K562 (cell line): Measurements from ENCODE around the gene MME. TPM values are rescaled to one million over a fixed set of nuclear protein-coding genes. Genes with fewer than 3 reads are reported as not detected.

Source experiments
- C11orf30 ChIP-seq: fragments of 450-650 bp; IDR thresholded peaks from 2 replicates; pipeline ENCODE4 v1.6.1; 2016; ENCODE audit warnings: low read depth, mild to moderate bottlenecking
- DMBX1 ChIP-seq: fragments of 250-450 bp; sonication (Bioruptor Pico); IDR thresholded peaks from 2 replicates; pipeline ENCODE4 v1.8.0; 2022; ENCODE audit warnings: inconsistent platforms, mild to moderate bottlenecking, moderate library complexity, borderline replicate concordance
- FOXA3 ChIP-seq, 2 experiments: fragments of 450-650 bp in 1 of 2; sonication (generic) in 1 of 2; formaldehyde crosslinking; IDR thresholded peaks in 1 of 2; conservative IDR thresholded peaks in 1 of 2; 2 replicates each; pipeline versions ENCODE4 v1.4.0 to v1.8.0; 2020 to 2022; ENCODE audit warnings: mild to moderate bottlenecking in 2 of 2, missing genetic modification reagents in 1 of 2
- SAFB ChIP-seq: fragments of 200-400 bp; formaldehyde crosslinking; IDR thresholded peaks from 2 replicates; pipeline ENCODE4 v1.6.1; 2017; ENCODE audit warnings: low read depth, low read length, borderline replicate concordance
- SMAD4 ChIP-seq: fragments of 250-450 bp; sonication (Bioruptor Pico); conservative IDR thresholded peaks from 2 replicates; pipeline ENCODE4 v1.8.0; 2021; ENCODE audit warnings: inconsistent platforms, mild to moderate bottlenecking, moderate library complexity
- THRAP3 ChIP-seq: fragments of 450-650 bp; IDR thresholded peaks from 2 replicates; pipeline ENCODE4 v1.6.1; 2016; ENCODE audit warnings: mild to moderate bottlenecking, inconsistent platforms, borderline replicate concordance
- ZNF445 ChIP-seq: fragments of 250-450 bp; sonication (Bioruptor Pico); IDR thresholded peaks from 2 replicates; pipeline ENCODE4 v1.4.0; 2020; ENCODE audit warnings: low read depth, mild to moderate bottlenecking, moderate library complexity
- ZNF76 ChIP-seq: fragments of 250-450 bp; sonication (Bioruptor Pico); IDR thresholded peaks from 2 replicates; pipeline ENCODE4 v1.4.0; 2020; ENCODE audit warnings: mild to moderate bottlenecking, moderate library complexity, borderline replicate concordance
- polyA plus RNA-seq, 8 experiments: library from polyadenylated mRNA; depleted of rRNA in 4 of 8; stranded (reverse) in 5 of 8; unstranded in 3 of 8; fragments of >200 nt; fragmentation: Nextera tagmentation in 2 of 8; fragmentation: Illumina TruSeq in 1 of 8; extraction: Ambion mirVana in 2 of 8; extraction: Trizol in 1 of 8; gene quantifications; 2 replicates each; pipeline versions ENCODE4 v1.2.1 to v1.2.3, GENCODE V29; 2011 to 2014; ENCODE audit warnings: inconsistent platforms in 1 of 8, missing spikeins in 1 of 8
- total RNA-seq, 7 experiments: library from RNA; depleted of rRNA in 6 of 7; stranded (reverse); fragments of >200 nt in 6 of 7; fragmentation: Illumina TruSeq in 2 of 7; extraction: Trizol in 2 of 7; gene quantifications; 2 replicates each; pipeline versions ENCODE4 v1.2.1 to v1.2.3, GENCODE V29; 2011 to 2021; ENCODE audit warnings: low replicate concordance in 1 of 7
- TF ChIP-seq, protein P1 (sequence below): fragments of 450-650 bp; IDR thresholded peaks from 2 replicates; pipeline ENCODE4 v1.6.1; 2016; ENCODE audit warnings: missing biosample characterization, missing genetic modification characterization
- TF ChIP-seq, protein P2 (sequence below): sonication (generic); formaldehyde crosslinking; IDR thresholded peaks from 2 replicates; pipeline ENCODE4 v1.8.0; 2023; ENCODE audit warnings: mild to moderate bottlenecking, missing genetic modification reagents
- TF ChIP-seq, protein P3 (sequence below): fragments of 250-450 bp; sonication (Bioruptor Pico); IDR thresholded peaks from 2 replicates; pipeline ENCODE4 v1.4.0; 2020; ENCODE audit warnings: mild to moderate bottlenecking, moderate library complexity
- TF ChIP-seq, protein P4 (sequence below): fragments of 450-650 bp; IDR thresholded peaks from 2 replicates; pipeline ENCODE4 v1.7.1; 2018; ENCODE audit warnings: mild to moderate bottlenecking, low read depth; ENCODE audit not compliant: partially characterized antibody
- TF ChIP-seq, protein P5 (sequence below), 2 experiments: fragments of 200-800 bp in 1 of 2; sonication (Bioruptor generic) in 1 of 2; sonication (generic) in 1 of 2; formaldehyde crosslinking in 1 of 2; IDR thresholded peaks in 1 of 2; conservative IDR thresholded peaks in 1 of 2; 2 replicates each; pipeline versions ENCODE4 v1.5.0 to v1.6.1; 2016 to 2020; ENCODE audit warnings: missing compliant biosample characterization in 1 of 2, missing genetic modification characterization in 1 of 2, missing genetic modification reagents in 1 of 2

Gene MME
- total and polyA plus RNA-seq, 9 of the 15 experiments (the other 6 are each of a cell fraction or from before 2014, with no cell fraction given), result 0.80 to 8.6 (median 2.5) TPM

DNA sequence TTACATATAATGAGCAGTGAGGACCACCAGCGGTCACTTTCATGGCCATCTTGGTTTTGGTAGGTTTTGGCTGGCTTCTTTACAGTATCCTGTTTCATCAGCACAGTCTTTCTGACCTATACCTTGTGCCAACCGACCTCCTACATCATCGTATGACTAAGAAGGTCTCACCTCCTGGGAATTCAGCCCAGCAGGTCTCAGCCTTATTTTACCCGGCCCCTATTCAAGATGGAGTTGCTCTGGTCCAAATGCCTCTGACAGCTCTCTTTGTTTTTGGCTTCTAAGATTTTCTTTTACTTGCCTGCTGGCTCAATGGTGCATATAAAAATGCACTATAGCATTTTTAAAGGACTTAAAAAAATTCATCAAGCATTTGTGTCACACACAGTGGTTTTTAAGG lies 3.2 kb upstream of the MME start (continued):
- TF ChIP-seq, protein P1, sequence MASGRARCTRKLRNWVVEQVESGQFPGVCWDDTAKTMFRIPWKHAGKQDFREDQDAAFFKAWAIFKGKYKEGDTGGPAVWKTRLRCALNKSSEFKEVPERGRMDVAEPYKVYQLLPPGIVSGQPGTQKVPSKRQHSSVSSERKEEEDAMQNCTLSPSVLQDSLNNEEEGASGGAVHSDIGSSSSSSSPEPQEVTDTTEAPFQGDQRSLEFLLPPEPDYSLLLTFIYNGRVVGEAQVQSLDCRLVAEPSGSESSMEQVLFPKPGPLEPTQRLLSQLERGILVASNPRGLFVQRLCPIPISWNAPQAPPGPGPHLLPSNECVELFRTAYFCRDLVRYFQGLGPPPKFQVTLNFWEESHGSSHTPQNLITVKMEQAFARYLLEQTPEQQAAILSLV (tag), result peak; percentile 87
- TF ChIP-seq, protein P2, sequence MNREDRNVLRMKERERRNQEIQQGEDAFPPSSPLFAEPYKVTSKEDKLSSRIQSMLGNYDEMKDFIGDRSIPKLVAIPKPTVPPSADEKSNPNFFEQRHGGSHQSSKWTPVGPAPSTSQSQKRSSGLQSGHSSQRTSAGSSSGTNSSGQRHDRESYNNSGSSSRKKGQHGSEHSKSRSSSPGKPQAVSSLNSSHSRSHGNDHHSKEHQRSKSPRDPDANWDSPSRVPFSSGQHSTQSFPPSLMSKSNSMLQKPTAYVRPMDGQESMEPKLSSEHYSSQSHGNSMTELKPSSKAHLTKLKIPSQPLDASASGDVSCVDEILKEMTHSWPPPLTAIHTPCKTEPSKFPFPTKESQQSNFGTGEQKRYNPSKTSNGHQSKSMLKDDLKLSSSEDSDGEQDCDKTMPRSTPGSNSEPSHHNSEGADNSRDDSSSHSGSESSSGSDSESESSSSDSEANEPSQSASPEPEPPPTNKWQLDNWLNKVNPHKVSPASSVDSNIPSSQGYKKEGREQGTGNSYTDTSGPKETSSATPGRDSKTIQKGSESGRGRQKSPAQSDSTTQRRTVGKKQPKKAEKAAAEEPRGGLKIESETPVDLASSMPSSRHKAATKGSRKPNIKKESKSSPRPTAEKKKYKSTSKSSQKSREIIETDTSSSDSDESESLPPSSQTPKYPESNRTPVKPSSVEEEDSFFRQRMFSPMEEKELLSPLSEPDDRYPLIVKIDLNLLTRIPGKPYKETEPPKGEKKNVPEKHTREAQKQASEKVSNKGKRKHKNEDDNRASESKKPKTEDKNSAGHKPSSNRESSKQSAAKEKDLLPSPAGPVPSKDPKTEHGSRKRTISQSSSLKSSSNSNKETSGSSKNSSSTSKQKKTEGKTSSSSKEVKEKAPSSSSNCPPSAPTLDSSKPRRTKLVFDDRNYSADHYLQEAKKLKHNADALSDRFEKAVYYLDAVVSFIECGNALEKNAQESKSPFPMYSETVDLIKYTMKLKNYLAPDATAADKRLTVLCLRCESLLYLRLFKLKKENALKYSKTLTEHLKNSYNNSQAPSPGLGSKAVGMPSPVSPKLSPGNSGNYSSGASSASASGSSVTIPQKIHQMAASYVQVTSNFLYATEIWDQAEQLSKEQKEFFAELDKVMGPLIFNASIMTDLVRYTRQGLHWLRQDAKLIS (CRISPR knock-in tag), result no peak
- TF ChIP-seq, protein P3, sequence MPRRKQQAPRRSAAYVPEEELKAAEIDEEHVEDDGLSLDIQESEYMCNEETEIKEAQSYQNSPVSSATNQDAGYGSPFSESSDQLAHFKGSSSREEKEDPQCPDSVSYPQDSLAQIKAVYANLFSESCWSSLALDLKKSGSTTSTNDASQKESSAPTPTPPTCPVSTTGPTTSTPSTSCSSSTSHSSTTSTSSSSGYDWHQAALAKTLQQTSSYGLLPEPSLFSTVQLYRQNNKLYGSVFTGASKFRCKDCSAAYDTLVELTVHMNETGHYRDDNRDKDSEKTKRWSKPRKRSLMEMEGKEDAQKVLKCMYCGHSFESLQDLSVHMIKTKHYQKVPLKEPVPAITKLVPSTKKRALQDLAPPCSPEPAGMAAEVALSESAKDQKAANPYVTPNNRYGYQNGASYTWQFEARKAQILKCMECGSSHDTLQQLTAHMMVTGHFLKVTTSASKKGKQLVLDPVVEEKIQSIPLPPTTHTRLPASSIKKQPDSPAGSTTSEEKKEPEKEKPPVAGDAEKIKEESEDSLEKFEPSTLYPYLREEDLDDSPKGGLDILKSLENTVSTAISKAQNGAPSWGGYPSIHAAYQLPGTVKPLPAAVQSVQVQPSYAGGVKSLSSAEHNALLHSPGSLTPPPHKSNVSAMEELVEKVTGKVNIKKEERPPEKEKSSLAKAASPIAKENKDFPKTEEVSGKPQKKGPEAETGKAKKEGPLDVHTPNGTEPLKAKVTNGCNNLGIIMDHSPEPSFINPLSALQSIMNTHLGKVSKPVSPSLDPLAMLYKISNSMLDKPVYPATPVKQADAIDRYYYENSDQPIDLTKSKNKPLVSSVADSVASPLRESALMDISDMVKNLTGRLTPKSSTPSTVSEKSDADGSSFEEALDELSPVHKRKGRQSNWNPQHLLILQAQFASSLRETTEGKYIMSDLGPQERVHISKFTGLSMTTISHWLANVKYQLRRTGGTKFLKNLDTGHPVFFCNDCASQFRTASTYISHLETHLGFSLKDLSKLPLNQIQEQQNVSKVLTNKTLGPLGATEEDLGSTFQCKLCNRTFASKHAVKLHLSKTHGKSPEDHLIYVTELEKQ (CRISPR knock-in tag), result peak; percentile 80; the same call in 1 of the 2 replicates
- TF ChIP-seq SMAD4 (CRISPR knock-in tag) (peak; percentile 95), THRAP3 (no peak), DMBX1 (CRISPR knock-in tag) (peak; percentile 99), FOXA3 (CRISPR knock-in tag; conservative IDR thresholded peaks at IDR 0.05 in 1 of 2, IDR thresholded peaks at IDR 0.05 in 1 of 2) (no peak), ZNF445 (0 out of 2 replicates have a peak, but pooled peaks have one; percentile 73), ZNF76 (CRISPR knock-in tag) (peak; percentile 85; the same call in 1 of the 2 replicates), SAFB (no peak), C11orf30 (no peak)
- TF ChIP-seq, protein P4, sequence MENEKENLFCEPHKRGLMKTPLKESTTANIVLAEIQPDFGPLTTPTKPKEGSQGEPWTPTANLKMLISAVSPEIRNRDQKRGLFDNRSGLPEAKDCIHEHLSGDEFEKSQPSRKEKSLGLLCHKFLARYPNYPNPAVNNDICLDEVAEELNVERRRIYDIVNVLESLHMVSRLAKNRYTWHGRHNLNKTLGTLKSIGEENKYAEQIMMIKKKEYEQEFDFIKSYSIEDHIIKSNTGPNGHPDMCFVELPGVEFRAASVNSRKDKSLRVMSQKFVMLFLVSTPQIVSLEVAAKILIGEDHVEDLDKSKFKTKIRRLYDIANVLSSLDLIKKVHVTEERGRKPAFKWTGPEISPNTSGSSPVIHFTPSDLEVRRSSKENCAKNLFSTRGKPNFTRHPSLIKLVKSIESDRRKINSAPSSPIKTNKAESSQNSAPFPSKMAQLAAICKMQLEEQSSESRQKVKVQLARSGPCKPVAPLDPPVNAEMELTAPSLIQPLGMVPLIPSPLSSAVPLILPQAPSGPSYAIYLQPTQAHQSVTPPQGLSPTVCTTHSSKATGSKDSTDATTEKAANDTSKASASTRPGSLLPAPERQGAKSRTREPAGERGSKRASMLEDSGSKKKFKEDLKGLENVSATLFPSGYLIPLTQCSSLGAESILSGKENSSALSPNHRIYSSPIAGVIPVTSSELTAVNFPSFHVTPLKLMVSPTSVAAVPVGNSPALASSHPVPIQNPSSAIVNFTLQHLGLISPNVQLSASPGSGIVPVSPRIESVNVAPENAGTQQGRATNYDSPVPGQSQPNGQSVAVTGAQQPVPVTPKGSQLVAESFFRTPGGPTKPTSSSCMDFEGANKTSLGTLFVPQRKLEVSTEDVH, result no peak
- TF ChIP-seq, protein P5, sequence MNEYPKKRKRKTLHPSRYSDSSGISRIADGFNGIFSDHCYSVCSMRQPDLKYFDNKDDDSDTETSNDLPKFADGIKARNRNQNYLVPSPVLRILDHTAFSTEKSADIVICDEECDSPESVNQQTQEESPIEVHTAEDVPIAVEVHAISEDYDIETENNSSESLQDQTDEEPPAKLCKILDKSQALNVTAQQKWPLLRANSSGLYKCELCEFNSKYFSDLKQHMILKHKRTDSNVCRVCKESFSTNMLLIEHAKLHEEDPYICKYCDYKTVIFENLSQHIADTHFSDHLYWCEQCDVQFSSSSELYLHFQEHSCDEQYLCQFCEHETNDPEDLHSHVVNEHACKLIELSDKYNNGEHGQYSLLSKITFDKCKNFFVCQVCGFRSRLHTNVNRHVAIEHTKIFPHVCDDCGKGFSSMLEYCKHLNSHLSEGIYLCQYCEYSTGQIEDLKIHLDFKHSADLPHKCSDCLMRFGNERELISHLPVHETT (CRISPR knock-in tag; conservative IDR thresholded peaks at IDR 0.05 in 1 of 2, IDR thresholded peaks at IDR 0.05 in 1 of 2), result peak in 1 of 2 experiments; percentile 93; a peak in 2 of 4 replicates
